HG03558 (cell line): Measurements from ENCODE around the gene CACNG1.
"Not testable (repeated sequence)": the region's sequence is repeated elsewhere in the genome, so short reads cannot be mapped to it uniquely, and the experiment has no call there.

ENCODE experiments used
- ATAC-seq: cut with Tn5 transposase; IDR thresholded peaks from one replicate; pipeline ENCODE4 v1.9.1; 2021; ENCODE audit warnings: moderate number of reproducible peaks; ENCODE audit not compliant: unreplicated experiment; ENCODE audit errors: extremely low read depth

Gene CACNG1

DNA sequence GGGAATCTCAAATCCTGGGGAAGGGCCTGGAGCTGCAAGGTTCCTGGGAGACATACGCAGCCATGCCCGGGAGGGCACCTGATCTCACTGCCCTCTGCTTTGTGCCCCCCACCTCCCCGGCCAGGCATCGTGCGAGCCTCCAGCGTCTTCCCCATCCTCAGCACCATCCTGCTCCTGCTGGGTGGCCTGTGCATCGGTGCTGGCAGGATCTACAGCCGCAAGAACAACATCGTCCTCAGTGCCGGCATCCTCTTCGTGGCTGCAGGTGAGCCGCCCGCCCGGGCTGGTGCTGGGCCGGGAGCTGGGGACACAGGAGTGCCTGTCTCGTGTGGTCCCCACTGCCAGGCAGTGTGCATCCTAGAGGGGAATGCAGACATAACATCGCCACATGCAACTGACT, 19.6 kb upstream of the CACNG1 start:
- no peak for ATAC-seq

DNA sequence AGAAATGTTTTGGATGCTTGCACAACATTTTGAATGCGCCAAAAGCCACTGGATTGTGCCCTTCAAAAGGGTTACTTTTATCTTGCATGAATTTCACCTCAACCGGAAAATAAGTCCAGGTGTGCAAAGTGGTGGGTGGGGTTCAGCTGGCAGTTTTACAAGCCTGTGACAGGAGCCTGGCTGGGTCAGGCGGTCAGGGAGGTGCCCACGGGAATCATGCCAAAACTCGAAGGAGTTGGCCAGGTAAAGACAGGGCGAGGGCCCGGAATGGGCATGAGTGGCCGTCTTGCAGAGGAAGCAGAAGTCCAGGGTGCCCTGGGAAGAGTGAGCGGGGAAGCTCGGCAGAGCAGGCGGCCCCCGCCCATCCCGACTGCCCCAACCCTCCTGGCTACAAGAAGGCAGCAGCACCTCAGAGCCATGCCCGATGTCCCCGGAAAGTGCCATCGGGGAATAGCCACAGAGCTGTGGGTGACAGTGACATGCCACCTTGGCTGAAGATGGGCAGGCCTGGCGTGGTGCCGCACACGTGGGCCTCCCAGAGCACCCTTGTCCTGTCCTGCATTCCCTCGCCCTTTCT, 19.1 kb upstream of the CACNG1 start:
- ATAC-seq, result no peak

DNA sequence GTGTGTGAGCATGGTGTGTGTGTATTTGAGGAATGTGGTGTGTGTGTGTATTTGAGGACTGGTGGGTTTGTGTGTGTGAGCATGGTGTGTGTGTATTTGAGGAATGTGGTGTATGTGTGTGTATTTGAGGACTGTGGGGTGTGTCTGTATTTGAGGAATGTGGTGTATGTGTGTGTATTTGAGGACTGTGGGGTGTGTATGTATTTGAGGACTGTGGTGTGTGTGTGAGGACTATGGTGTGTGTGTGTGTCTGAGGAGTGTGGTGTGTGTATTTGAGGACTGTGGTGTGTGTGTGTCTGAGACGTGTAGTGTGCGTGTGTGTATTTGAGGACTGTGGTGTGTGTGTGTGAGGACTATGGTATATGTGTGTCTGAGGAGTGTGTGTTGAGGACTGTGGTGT, 18.0 kb upstream of the CACNG1 start:
- no peak for ATAC-seq

- no peak for ATAC-seq
These were observed 17.2 kb upstream of the CACNG1 start for GRCh38 chr17:67027031-67027628.

DNA sequence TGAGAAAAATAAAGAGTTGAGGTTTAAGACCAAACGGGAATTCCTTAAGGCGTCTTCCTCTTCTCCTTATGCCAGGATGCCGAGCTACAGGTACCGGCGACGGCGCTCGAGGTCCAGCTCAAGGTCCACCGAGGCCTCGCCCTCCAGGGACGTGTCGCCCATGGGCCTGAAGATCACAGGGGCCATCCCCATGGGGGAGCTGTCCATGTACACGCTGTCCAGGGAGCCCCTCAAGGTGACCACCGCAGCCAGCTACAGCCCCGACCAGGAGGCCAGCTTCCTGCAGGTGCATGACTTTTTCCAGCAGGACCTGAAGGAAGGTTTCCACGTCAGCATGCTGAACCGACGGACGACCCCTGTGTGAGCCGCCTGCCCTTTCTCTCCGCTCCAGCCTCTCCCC, 13.7 kb upstream of the CACNG1 start:
- ATAC-seq, result no peak

DNA sequence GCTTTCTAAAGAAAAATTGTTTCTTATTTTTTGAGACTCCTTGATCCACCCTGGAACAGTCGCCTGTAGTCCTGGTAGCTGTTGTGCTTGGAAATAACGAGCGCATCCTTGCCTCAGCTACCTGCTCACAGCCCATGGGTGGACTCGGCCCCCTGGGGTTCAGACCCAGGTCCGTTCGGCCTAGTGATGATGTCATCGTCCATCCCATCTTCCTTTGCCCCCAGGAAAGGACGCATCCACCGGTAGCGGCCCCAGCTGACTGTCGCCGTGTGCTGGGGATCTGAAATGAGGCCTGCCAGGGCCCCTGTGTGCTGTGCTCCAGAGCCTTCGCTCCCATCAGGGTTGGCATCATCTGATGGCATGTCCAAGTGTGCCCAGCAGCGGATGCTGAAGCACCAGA, 12.0 kb upstream of the CACNG1 start:
- ATAC-seq, result no peak

- ATAC-seq, result no peak
These were observed 11.4 kb upstream of the CACNG1 start for GRCh38 chr17:67032985-67033384.

DNA sequence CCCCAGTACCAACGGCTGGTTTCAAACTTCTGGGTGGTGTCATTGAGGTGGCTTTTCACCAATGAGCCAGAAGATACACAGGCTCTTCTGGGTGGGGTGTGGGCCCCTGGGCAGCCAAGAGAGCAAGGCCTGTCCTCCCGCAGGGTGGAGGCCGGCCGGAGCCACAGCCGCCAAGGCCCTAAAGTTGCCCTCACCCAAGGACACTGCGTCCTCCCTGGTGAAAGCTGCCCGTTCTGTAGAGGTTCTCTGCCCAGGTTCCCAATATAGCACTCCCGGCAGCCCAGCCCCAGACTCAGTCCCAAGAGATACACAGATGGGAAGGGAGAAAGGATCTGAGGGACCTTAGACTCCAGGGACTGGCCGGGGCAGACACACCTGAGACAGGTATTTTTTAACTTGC, 10.7 kb upstream of the CACNG1 start:
- ATAC-seq, result no peak

GRCh38 chr17:67035131-67036083, 8.9 kb upstream of the CACNG1 start:
- ATAC-seq, result no peak

- ATAC-seq, result no peak
These were observed 5.4 kb upstream of the CACNG1 start for GRCh38 chr17:67038861-67039365.

DNA sequence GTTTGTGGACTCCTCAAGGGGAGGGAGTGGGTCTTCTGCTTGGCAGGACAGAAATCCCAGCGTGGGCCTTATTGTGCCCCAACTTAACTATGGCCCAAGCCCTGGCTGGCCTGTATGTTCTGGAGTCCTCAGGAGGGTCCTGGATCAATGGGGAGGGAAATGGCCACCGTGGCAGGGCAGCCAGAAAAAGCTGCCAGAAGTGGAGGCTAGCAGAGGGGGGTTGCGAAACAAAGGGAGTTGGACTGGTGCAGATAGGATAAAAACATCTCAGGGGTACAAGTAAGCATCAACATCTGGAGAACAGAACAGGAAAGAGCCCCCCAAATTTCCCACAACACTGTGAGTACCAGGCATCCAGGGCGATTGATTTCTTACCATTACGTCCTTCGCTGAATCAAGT, 3.7 kb upstream of the CACNG1 start:
- no peak for ATAC-seq

- ATAC-seq, result not testable (repeated sequence)
These were observed 3.2 kb upstream of the CACNG1 start for GRCh38 chr17:67041119-67041518.

- no peak for ATAC-seq
These were observed 2.8 kb upstream of the CACNG1 start for GRCh38 chr17:67041531-67041930.

GRCh38 chr17:67041941-67042899, 2.1 kb upstream of the CACNG1 start:
- no peak for ATAC-seq

GRCh38 chr17:67043283-67043682, 1.1 kb upstream of the CACNG1 start:
- ATAC-seq, result no peak

GRCh38 chr17:67044940-67045339, 586 bp downstream of the CACNG1 start:
- no peak for ATAC-seq

GRCh38 chr17:67046398-67046797, 2.0 kb downstream of the CACNG1 start:
- no peak for ATAC-seq

DNA sequence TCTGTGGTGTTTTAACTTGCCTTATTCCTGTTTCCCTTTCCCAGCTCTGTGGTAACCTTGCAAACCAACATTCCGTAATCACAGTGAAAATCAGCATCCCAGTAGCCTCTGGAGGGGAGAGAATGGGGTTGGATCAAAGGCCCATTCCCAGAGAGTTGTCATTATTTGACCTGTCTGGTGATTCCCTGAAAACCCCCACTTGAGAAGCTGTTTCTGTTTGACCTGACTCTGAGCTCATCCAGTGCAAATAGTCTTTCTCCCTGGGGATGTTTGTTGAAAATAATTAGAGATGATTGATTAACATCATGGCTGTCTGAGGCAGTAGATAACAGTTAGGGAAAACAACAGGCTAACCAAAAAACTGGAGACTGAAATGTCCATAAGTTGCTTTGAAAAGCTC, 3.0 kb downstream of the CACNG1 start:
- no peak for ATAC-seq

- ATAC-seq, result no peak
These were observed 4.8 kb downstream of the CACNG1 start for GRCh38 chr17:67049025-67049739.
